Endothelial cell (in vitro differentiated cells): Measurements from ENCODE around the gene PRKCA. TPM values are rescaled to one million over a fixed set of nuclear protein-coding genes. Genes with fewer than 3 reads are reported as not detected.

Experiments
- DNase-seq: peaks from one replicate; pipeline ENCODE4 v3.0.0; 2021; ENCODE audit warnings: low spot score
- H3K27ac Mint-ChIP-seq: one replicate; pipeline ENCODE4 v1.8.0; 2021; ENCODE audit warnings: mixed read lengths, inconsistent platforms; ENCODE audit not compliant: unreplicated experiment
- H3K27me3 Mint-ChIP-seq: one replicate; pipeline ENCODE4 v1.8.0; 2021; ENCODE audit warnings: mild to moderate bottlenecking, moderate library complexity, mixed read lengths, inconsistent platforms; ENCODE audit not compliant: unreplicated experiment
- H3K36me3 Mint-ChIP-seq: one replicate; pipeline ENCODE4 v1.8.0; 2021; ENCODE audit warnings: mild to moderate bottlenecking, low read depth, mixed read lengths, inconsistent platforms; ENCODE audit not compliant: unreplicated experiment
- H3K4me1 Mint-ChIP-seq: one replicate; pipeline ENCODE4 v1.8.0; 2021; ENCODE audit warnings: mild to moderate bottlenecking, mixed read lengths, inconsistent platforms; ENCODE audit not compliant: unreplicated experiment
- H3K4me3 Mint-ChIP-seq: one replicate; pipeline ENCODE4 v1.8.0; 2021; ENCODE audit warnings: mild to moderate bottlenecking, mixed read lengths, inconsistent platforms; ENCODE audit not compliant: unreplicated experiment
- H3K9me3 Mint-ChIP-seq: one replicate; pipeline ENCODE4 v1.8.0; 2021; ENCODE audit warnings: mixed read lengths, inconsistent platforms; ENCODE audit not compliant: unreplicated experiment
- total RNA-seq: library from RNA; stranded (reverse); fragmentation: NEBNext Ultra II Directional; extraction: Animal tissue kit (Norgen Biotek cat#: 25700); gene quantifications from one replicate; pipeline ENCODE4 v1.2.1, GENCODE V29; 2021; ENCODE audit not compliant: unreplicated experiment
- TF ChIP-seq, protein P1 (sequence below): fragments of 200-600 bp; sonication (generic); IDR thresholded peaks from one replicate; pipeline ENCODE4 v1.5.0; 2021; ENCODE audit warnings: antibody characterized with exemption; ENCODE audit not compliant: unreplicated experiment

The PRKCA gene
- total RNA-seq, 1 donor from 2014 or later, result 2.1 TPM

DNA sequence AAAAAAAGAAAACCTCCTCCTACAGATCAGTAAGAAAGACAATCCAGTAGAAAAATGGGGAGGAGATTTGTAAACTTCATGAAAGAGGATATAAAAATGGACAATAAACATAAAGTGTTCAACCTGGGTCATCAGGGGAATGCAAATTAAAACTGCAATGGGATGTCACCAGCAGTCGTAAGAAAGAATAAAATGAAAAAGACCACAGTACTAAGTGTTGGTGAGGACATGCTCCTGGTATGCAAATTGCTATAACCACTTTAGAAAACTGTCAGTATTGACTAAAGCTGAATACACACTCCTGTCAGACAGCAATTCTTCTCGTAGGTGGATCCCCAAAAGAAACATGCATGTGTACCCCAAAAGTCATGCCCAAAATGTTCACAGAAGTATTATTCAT lies 267.2 kb downstream of the PRKCA start:
- no peak overlapping the region for H3K27ac Mint-ChIP-seq
- H3K4me3 Mint-ChIP-seq, result no peak overlapping the region
- no peaks in the 10 kb centered on the region for H3K9me3 Mint-ChIP-seq
- no peaks in the 10 kb centered on the region for H3K36me3 Mint-ChIP-seq
- TF ChIP-seq, protein P1, sequence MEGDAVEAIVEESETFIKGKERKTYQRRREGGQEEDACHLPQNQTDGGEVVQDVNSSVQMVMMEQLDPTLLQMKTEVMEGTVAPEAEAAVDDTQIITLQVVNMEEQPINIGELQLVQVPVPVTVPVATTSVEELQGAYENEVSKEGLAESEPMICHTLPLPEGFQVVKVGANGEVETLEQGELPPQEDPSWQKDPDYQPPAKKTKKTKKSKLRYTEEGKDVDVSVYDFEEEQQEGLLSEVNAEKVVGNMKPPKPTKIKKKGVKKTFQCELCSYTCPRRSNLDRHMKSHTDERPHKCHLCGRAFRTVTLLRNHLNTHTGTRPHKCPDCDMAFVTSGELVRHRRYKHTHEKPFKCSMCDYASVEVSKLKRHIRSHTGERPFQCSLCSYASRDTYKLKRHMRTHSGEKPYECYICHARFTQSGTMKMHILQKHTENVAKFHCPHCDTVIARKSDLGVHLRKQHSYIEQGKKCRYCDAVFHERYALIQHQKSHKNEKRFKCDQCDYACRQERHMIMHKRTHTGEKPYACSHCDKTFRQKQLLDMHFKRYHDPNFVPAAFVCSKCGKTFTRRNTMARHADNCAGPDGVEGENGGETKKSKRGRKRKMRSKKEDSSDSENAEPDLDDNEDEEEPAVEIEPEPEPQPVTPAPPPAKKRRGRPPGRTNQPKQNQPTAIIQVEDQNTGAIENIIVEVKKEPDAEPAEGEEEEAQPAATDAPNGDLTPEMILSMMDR, result no peak
- H3K27me3 Mint-ChIP-seq, result no peaks in the 10 kb centered on the region
- no peak for DNase-seq
- peaks cover 3% of the 10 kb centered on the region for H3K4me1 Mint-ChIP-seq

GRCh38 chr17:66570447-66571195 lies 268.2 kb downstream of the PRKCA start:
- TF ChIP-seq, protein P1, result no peak
- Mint-ChIP-seq H3K27me3 (no peaks in the 10 kb centered on the region), H3K4me1 (no peaks in the 10 kb centered on the region), H3K27ac (no peak overlapping the region), H3K36me3 (no peaks in the 10 kb centered on the region), H3K4me3 (no peak overlapping the region), H3K9me3 (no peaks in the 10 kb centered on the region)
- DNase-seq, result no peak

- Mint-ChIP-seq H3K27me3 (no peaks in the 10 kb centered on the region), H3K9me3 (no peaks in the 10 kb centered on the region), H3K4me3 (no peak overlapping the region), H3K27ac (no peak overlapping the region), H3K36me3 (no peaks in the 10 kb centered on the region), H3K4me1 (no peaks in the 10 kb centered on the region)
- TF ChIP-seq, protein P1, result no peak
- no peak for DNase-seq
Measured at GRCh38 chr17:66571745-66572144, 269.3 kb downstream of the PRKCA start.

DNA sequence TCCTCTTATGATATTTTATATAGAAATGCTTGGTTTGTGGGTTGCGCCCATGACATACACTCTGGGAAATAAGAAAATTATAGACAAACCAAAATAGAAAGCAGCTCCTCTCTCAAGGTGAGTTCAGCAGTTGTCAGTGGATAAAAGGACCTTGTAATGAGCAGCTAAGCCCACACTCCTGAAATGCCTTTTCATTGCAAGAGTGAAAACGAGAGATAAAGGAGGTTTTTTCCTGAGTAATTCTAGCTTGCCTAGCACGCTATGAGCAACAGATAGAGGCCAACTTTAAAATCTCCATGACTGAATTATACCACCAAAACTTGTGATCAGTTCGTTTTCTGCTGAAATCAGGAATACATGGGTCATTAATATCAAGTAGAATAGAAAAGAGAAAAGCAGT lies 270.7 kb downstream of the PRKCA start:
- H3K9me3 Mint-ChIP-seq, result no peaks in the 10 kb centered on the region
- DNase-seq, result no peak
- no peaks in the 10 kb centered on the region for H3K4me1 Mint-ChIP-seq
- TF ChIP-seq, protein P1, result no peak
- H3K4me3 Mint-ChIP-seq, result no peak overlapping the region
- no peaks in the 10 kb centered on the region for H3K36me3 Mint-ChIP-seq
- H3K27me3 Mint-ChIP-seq, result no peaks in the 10 kb centered on the region
- no peak overlapping the region for H3K27ac Mint-ChIP-seq

GRCh38 chr17:66574123-66574522 lies 271.7 kb downstream of the PRKCA start:
- no peak for DNase-seq
- H3K4me1 Mint-ChIP-seq, result peaks cover 5% of the 10 kb centered on the region
- no peak overlapping the region for H3K4me3 Mint-ChIP-seq
- H3K27ac Mint-ChIP-seq, result no peak overlapping the region
- H3K36me3 Mint-ChIP-seq, result no peaks in the 10 kb centered on the region
- H3K9me3 Mint-ChIP-seq, result no peaks in the 10 kb centered on the region
- TF ChIP-seq, protein P1, result no peak
- peaks cover 2% of the 10 kb centered on the region for H3K27me3 Mint-ChIP-seq
